ENCODE results near the gene CENPE.

The CENPE gene

GRCh38 chr4:103075435-103075893, 122.7 kb downstream of the CENPE start:
- no peak for DNase-seq (ENCODE audit: low read depth, low spot score)

DNA sequence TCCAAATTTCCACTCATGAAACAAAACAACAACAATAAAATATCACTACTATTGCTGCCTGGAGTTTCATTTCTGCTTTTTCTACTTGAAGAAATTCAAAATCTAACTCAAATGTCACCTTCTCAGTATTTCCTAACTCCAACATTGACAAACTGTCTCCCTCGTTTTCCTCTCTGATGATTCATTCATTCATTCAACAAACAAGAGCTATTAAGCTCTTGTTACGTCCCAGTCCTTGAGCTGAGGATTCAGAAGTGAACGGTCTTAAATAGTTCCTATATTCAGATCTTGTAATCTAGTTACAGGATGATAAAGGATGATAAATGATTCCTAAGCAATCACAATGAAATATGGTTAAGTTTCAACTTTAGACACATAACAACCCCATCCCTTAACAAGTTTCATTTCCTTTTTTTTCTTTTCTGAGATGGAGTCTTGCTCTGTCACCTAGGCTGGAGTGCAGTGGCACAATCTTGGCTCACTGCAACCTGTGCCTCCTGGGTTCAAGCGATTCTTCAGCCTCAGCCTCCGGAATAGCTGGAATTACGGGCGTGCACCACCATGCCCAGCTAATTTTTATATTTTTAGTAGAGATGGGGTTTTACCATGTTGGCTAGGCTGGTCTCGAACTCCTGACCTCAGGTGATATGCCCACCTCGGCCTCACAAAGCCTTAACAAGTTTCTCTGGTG, 123.3 kb downstream of the CENPE start:
- DNase-seq (ENCODE audit: low read depth, low spot score), result no peak

DNA sequence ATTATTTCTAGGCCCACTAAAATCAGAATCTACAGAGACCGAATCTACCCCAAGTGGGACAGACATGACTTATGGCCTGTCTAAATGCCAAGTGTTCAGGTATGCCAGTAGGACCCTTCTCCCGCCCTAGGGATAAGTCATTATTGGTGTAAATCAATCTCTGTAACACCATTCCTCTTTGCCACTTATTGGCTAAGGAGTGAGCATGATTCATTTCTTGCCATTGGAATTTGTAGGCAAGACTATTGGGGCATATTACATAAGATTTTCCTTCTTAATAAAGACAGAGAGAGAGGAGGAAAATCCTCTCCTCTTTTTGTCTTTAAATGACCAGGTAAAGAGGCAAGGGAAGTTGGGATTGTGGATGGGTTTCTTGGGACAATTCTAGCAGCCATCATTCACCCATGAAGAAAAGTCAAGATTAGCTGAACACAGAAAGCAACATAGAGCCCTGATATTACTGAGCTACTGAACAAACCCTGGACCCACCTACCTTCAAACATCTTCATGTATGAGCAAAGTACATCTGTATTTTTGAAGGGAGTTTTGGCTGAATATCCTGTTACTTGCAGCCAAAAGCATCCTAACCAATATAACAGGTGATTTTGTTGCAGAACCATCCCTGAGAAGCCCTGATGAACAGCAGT, 124.2 kb downstream of the CENPE start:
- DNase-seq (ENCODE audit: low read depth, low spot score), result no peak

DNA sequence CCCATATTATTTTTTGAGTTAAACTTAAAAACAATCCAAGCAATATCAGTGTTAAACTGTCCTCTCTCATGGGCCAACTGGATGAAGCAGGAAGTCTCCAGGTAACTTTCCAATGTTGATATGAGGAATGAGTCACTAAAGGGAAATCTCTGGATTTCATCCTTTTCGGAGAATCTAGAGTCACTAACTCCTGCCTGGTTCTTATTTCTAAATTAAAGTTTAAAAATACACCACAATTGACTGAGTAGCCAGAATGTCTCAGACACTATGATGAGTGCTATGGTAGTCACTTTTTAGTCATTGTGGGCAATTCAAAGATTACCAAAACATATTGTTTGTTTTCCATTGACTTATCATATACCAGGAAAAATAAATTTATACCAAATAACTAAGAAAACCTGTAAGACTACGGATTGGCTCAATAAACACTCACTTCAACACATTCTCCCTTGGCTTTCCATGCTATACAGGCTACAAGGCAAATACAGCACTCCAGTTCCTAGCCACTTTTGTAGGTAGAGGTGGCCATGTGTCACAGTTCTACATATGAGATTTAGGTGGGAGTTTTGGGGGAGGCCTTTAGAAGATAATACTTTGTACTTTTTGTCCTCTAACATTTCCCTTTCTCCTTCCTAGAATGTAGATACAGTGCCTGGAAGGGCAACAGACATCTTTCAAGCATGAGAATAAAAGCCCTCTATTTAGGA, 130.1 kb downstream of the CENPE start:
- DNase-seq (ENCODE audit: low read depth, low spot score), result no peak

- DNase-seq (ENCODE audit: low read depth, low spot score), result no peak
These were observed 137.5 kb downstream of the CENPE start for GRCh38 chr4:103060453-103061148.

Data from activated CD4-positive, CD25-positive, alpha-beta regulatory T cell treated with anti-CD3 and anti-CD28 coated beads, Interleukin-2, amount 50 U/mL, for 16 hours (primary cell).